Tibial artery (tissue), 4 donors: ENCODE results near the gene GPR176.

Experiments
- DNase-seq, 2 donors: peaks; one replicate each; pipeline ENCODE4 v3.0.0-alpha.2; 2019
- H3K27ac ChIP-seq, 2 donors: fragments of 200-600 bp; sonication (generic) in 1 of 2; 1 replicate in 1 of 2; 2 replicates in 1 of 2; pipeline ENCODE4 v1.5.1; 2018 to 2019; ENCODE audit warnings: mild to moderate bottlenecking in 1 of 2
- H3K27me3 ChIP-seq, 2 donors: fragments of 200-600 bp; sonication (generic) in 1 of 2; one replicate each; pipeline versions ENCODE4 v1.5.1 to v1.6.0; 2016 to 2019
- H3K36me3 ChIP-seq, 3 donors: fragments of 200-600 bp; sonication (generic) in 2 of 3; one replicate each; pipeline ENCODE4 v1.5.1; 2016 to 2019; ENCODE audit warnings: mild to moderate bottlenecking in 2 of 3
- H3K4me1 ChIP-seq, 4 donors: fragments of 200-600 bp; sonication (generic) in 2 of 4; 1 replicate in 3 of 4; 2 replicates in 1 of 4; pipeline ENCODE4 v1.5.1; 2016 to 2019
- H3K4me3 ChIP-seq, 2 donors: fragments of 200-600 bp; sonication (generic) in 1 of 2; 1 replicate in 1 of 2; 2 replicates in 1 of 2; pipeline ENCODE4 v1.5.1; 2018 to 2019; ENCODE audit warnings: mild to moderate bottlenecking in 2 of 2
- H3K9me3 ChIP-seq, 3 donors: fragments of 200-600 bp; sonication (generic) in 1 of 3; one replicate each; pipeline ENCODE4 v1.5.1; 2016 to 2019
- CTCF ChIP-seq, 2 experiments: fragments of 200-600 bp in 1 of 2; fragments of 450-650 bp in 1 of 2; IDR thresholded peaks; one replicate each; pipeline ENCODE4 v1.5.1; 2017 to 2019; ENCODE audit warnings: antibody characterized with exemption in 2 of 2, mild to moderate bottlenecking in 1 of 2, moderate library complexity in 1 of 2
- intact Hi-C: fragments of 100-400 bp; cut with DNase I; formaldehyde crosslinking; loops from one replicate; pipeline ENCODE4 v1.15.0; 2023; ENCODE audit warnings: low total_unique reads

GPR176 gene

GRCh38 chr15:39828374-39828931, 91.6 kb downstream of the GPR176 start:
- Histone ChIP-seq H3K27me3 (no peaks in the 10 kb centered on the region), H3K27ac (no peak overlapping the region), H3K9me3 (no peaks in the 10 kb centered on the region), H3K36me3 (no peaks in the 10 kb centered on the region), H3K4me1 (peaks cover 0 to 13% (median 3%) of the 10 kb centered on the region in 4 donors), H3K4me3 (no peak overlapping the region)
- DNase-seq: no peak
- no peak for TF ChIP-seq CTCF (IDR thresholded peaks at IDR 0.05)
- intact Hi-C loops: no loop called here

- TF ChIP-seq CTCF (IDR thresholded peaks at IDR 0.05): no peak
- H3K27me3 ChIP-seq: no peaks in the 10 kb centered on the region
- peaks cover 0 to 11% (median 3%) of the 10 kb centered on the region in 4 donors for H3K4me1 ChIP-seq
- no peaks in the 10 kb centered on the region for H3K36me3 ChIP-seq
- intact Hi-C loops: no loop called here
- DNase-seq: no peak
- no peak overlapping the region for H3K27ac ChIP-seq
- no peak overlapping the region for H3K4me3 ChIP-seq
- H3K9me3 ChIP-seq: no peaks in the 10 kb centered on the region
These were observed 93.1 kb downstream of the GPR176 start for GRCh38 chr15:39826975-39827374.

- Histone ChIP-seq H3K27me3 (no peaks in the 10 kb centered on the region), H3K27ac (no peak overlapping the region), H3K9me3 (no peaks in the 10 kb centered on the region), H3K4me3 (no peak overlapping the region), H3K36me3 (no peaks in the 10 kb centered on the region), H3K4me1 (peaks cover 0 to 6% (median 2%) of the 10 kb centered on the region in 4 donors)
- intact Hi-C loops: no loop called here
- DNase-seq: no peak
- no peak for TF ChIP-seq CTCF (IDR thresholded peaks at IDR 0.05)
These were observed 96.4 kb downstream of the GPR176 start for GRCh38 chr15:39823634-39824033.

GRCh38 chr15:39820050-39820602, 99.9 kb downstream of the GPR176 start:
- TF ChIP-seq CTCF (IDR thresholded peaks at IDR 0.05): no peak
- intact Hi-C loops: no loop called here
- Histone ChIP-seq H3K27ac (no peak overlapping the region), H3K4me3 (no peak overlapping the region), H3K9me3 (no peaks in the 10 kb centered on the region), H3K4me1 (peaks cover 0 to 8% (median 0%) of the 10 kb centered on the region in 4 donors), H3K36me3 (no peaks in the 10 kb centered on the region), H3K27me3 (no peaks in the 10 kb centered on the region)
- no peak for DNase-seq

- Histone ChIP-seq H3K36me3 (no peaks in the 10 kb centered on the region), H3K27ac (no peak overlapping the region), H3K9me3 (no peaks in the 10 kb centered on the region), H3K4me3 (no peak overlapping the region), H3K27me3 (no peaks in the 10 kb centered on the region), H3K4me1 (peaks cover 0 to 8% (median 0%) of the 10 kb centered on the region in 4 donors)
- intact Hi-C loops: no loop called here
- no peak for TF ChIP-seq CTCF (IDR thresholded peaks at IDR 0.05)
- DNase-seq: no peak
These were observed 100.5 kb downstream of the GPR176 start for GRCh38 chr15:39819533-39819932.
